Omental fat pad (tissue), 4 donors: Measurements from ENCODE around the gene KMT2D. TPM values are rescaled to one million over a fixed set of nuclear protein-coding genes. Genes with fewer than 3 reads are reported as not detected.

Experiments used
- ATAC-seq: fragments of 150-250 bp; one replicate; pipeline ENCODE4 v1.9.1; 2016; ENCODE audit warnings: mild to moderate bottlenecking, moderate library complexity; ENCODE audit not compliant: low FRiP score
- DNase-seq: peaks from one replicate; pipeline ENCODE4 v3.0.0-alpha.2; 2019; ENCODE audit warnings: low spot score
- CTCF ChIP-seq, 3 donors: fragments of 450-650 bp; IDR thresholded peaks; one replicate each; pipeline ENCODE4 v1.5.1; 2016 to 2017; ENCODE audit warnings: antibody characterized with exemption in 3 of 3, mild to moderate bottlenecking in 3 of 3, moderate library complexity in 2 of 3
- total RNA-seq, 4 donors: library from RNA; depleted of rRNA; stranded (reverse); fragments of >200 nt; gene quantifications; one replicate each; pipeline ENCODE4 v1.1.0, GENCODE V29; 2016

Gene KMT2D
- total RNA-seq, 4 donors from 2014 or later, result 31.2 to 87.0 (median 49.0) TPM

- ATAC-seq (no peak), DNase-seq (no peak)
- TF ChIP-seq CTCF (IDR thresholded peaks at IDR 0.05), result no peak
These were observed 20.2 kb downstream of the KMT2D start for GRCh38 chr12:49040364-49040855.

- no peak for ATAC-seq
- TF ChIP-seq CTCF (IDR thresholded peaks at IDR 0.05), result no peak
- no peak for DNase-seq
These were observed 20.9 kb downstream of the KMT2D start for GRCh38 chr12:49039421-49040363.

- no peak for DNase-seq
- no peak for TF ChIP-seq CTCF (IDR thresholded peaks at IDR 0.05)
- ATAC-seq, result no peak
These were observed 22.2 kb downstream of the KMT2D start for GRCh38 chr12:49038291-49038955.

- no peak for ATAC-seq
- DNase-seq, result no peak
- no peak for TF ChIP-seq CTCF (IDR thresholded peaks at IDR 0.05)
These were observed 22.7 kb downstream of the KMT2D start for GRCh38 chr12:49037947-49038237.

- TF ChIP-seq CTCF (IDR thresholded peaks at IDR 0.05), result no peak
- DNase-seq (no peak), ATAC-seq (no peak)
These were observed 23.3 kb downstream of the KMT2D start for GRCh38 chr12:49037111-49037946.

- TF ChIP-seq CTCF (IDR thresholded peaks at IDR 0.05), result no peak
- ATAC-seq (no peak), DNase-seq (no peak)
These were observed 24.6 kb downstream of the KMT2D start for GRCh38 chr12:49036029-49036428.
